NCI-H510A treated with DMSO at 0.1 percent for 48 hours (cell line): ENCODE measurements around the gene UBAP1.
"Not testable (repeated sequence)": the region's sequence is repeated elsewhere in the genome, so short reads cannot be mapped to it uniquely, and the experiment has no call there.

Source experiments
- DNase-seq: peaks from one replicate; lab custom pipeline; 2025; lab: John Stamatoyannopoulos, UW

UBAP1 gene

DNA sequence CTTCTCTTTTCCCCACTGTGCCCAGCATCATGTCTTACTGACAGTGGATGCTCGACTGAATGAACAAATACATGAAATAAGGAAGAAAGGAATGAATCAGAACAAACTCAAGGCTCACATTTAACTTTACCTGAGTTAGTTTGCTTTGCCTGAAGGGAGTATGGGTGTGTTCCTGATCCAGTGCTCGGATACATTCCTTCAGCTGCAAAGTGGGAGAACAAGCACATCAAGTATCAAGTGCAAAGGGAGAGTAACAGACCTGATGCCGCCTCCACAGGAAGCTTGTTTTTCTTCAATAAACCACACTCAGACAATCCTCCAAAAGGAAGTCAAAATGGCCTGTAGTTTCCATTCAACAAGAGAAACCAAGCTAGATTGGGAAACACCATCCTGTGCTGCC lies 84.1 kb downstream of the UBAP1 start:
- no peak for DNase-seq

DNA sequence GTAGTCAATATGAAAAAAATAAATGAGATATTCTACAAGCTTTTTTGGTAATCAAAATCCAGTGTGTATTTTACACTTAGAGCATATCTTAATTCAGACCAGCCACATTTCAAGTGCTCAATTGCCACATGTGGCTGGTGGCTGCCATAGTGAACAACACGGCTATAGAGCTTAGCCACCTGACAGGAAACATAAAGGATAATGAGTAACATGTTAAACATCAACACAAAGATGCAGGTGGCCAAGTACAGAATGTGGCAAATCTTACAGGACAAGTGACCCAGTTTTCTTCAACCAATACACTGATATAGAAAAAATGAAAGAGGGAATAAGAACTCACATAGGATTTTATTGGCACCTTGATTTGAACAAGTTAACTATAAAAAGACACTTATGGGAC lies 88.8 kb downstream of the UBAP1 start:
- no peak for DNase-seq

DNA sequence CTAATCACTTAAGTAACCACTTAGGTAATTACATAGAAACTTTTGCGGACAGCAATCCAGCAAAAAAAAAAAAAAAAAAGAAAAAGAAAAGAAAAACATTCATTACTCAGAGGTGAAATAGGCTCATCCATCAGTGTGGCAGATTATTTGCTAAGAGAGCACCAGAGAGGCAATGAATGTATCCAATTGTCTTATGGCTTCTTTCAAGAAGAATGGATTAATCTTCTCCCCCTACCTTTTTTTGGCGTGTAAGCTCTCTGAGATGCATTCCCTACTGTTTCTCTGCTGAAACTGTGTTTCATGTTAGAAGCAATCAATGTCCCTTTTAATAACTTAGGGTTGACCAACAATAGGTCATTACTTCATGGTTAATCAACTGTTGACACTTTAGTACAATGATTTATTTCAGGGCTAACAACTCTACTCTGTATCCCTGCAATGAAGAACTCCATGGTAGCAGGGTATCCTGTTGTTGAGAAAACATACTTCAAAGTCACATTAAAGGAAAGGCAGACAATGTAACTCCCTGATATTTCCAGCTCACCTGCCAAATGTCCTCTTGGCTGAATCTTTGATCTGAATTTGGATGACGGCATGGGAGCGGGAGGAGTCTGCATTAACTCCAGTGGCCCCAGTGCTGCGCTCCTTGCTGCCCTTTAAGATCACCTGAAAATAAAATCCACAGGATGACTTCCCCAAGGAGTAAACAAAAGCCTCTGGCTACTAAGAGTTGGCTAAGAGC lies 92.6 kb downstream of the UBAP1 start:
- peak; percentile 56 for DNase-seq

DNA sequence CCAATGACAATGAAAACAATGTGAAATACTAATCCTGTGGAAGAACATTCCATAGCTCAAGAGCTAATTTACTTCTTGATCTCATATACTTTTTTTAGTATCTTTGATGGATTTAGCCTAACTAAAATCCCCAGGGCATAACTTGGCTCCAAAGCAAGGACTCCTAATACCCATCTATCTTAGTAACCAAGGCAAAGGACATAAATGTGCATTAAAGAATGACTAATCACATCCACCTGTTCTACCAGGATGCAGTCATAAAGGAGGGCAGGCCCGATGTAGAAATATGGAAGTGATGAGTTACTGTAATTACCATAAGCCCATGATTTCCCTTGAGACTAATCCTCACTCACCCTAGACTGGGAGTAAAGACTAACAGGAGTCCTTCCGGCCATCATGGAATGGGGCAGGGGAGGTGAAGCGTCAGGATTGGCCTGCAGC lies 93.3 kb downstream of the UBAP1 start:
- no peak for DNase-seq

DNA sequence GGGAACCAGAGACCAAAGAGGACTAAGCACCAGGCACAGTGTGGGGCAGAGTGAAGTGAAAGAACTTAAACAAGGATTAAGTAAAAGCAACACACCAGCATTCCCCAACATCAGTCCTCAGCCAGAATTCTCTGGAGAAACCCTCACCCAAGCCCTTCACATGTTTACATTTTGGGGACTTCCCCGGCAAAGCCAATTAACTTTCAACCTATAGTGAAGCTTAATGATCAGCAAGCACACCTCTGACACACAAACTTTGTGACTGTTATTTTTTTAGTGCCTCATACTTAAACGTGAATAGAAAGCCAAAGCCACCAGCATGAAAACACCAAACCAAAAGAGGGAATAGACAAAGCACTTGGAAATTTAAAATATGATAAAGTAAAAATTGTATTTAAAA lies 94.7 kb downstream of the UBAP1 start:
- DNase-seq: not testable (repeated sequence)

DNA sequence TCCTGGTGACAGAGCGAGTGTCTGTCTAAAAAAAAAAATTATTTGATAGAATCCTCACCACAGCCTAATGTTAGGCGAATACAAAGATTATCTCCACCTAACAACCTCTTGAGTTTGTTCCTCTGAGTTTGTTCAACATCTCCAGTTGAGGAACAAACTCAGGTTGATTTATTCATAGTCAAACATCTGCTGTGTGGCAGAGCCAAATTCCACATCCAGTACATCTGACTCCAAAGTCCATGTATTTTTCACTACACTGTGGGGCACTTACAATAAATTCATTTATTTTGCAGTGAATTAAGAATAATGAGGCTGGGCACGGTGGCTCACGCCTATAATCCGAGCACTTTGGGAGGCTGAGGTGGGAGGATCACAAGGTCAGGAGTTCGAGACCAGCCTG lies 97.0 kb downstream of the UBAP1 start:
- DNase-seq: no peak

DNA sequence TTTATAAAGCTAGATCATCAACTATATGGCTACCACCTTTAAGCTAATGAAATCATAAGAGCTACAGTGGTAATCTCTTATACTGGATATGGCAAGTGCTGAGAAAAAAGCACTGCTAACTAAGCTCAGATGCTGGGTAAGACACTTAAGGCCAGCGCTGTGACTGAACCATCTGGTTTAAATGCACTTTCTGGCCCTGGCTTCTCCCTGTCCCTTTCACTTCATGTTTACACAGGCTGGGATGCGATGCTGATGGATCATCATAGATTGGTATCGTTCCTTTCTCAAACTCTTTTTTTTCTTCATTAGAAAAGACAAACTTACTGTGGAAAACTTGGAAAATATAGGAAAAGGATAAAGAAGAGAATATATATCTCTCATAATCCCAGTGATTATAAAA lies 97.9 kb downstream of the UBAP1 start:
- DNase-seq: peak; percentile 39

DNA sequence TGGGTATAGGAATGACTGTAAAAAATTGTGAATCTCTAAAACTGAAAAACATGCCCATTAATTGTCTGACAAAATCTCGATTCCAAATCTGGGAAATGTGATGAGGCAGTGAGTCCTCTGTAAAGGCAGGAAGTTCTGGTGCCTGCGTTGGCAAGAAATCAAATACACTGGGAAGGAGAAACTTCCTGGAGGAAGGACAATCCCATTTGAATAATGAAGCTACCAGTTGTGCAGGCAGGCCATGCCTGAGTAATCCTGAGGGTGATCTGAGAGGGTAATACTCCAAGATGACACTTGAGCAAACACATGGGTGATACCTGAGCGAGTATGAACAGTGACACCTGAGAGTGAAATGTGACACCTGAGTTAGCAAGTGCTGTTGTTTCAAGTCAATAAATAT lies 100.6 kb downstream of the UBAP1 start:
- peak; percentile 93 for DNase-seq

DNA sequence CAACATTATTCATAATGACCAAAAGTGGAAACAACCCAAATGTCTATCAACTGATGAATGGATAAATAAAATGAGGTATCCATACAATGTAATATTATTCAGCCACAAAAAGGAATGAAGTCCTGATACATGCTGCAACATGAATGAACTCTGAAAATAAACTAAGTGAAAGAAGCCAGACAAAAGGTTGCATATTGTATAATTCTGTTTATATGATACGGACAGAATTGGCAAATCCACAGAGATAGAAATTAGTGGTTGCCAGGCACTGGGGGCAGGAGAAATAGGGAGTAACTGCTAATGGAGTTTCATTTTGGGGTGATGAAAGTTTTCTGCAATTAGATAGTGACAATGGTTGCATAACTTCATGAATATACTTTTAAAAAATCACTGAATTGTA lies 103.3 kb downstream of the UBAP1 start:
- DNase-seq: no peak

DNA sequence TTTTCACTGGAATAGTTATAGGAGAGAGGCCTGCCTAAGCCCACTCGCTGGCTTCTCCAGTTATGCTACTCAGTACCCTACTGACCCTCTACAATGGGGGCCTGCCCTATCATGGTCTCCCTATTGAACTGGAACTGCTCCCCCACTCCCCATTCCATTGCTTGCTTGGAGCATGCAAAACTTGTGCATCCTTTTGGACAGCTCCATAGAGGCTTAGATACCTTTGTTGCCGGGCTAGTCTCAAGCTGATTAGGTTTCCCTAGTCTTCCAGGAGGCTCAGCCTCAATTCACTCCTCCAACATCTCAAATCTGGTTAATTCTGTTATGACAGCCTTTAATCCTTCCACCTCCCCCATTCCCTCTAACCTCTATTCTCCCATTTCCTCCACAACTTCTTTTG lies 110.3 kb downstream of the UBAP1 start:
- DNase-seq: no peak

DNA sequence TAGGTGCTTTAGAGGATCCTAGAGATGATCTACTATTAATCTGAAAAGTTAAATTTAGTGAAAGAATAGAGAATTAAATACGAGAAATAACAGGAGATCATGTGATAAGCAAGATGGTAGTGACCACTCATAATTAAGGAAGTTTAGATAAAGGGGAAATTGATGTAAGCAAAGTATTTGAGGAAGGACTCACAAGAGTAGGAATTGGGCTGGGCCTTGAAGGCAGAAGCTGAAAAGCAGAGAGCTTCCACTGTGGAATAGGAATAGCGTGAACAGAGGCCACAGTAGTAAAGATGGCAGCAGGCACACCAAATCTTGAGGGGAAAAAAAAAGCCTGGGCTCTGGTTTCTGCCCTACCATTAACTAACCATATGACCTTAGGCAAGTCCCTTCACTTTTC lies 112.2 kb downstream of the UBAP1 start:
- no peak for DNase-seq

DNA sequence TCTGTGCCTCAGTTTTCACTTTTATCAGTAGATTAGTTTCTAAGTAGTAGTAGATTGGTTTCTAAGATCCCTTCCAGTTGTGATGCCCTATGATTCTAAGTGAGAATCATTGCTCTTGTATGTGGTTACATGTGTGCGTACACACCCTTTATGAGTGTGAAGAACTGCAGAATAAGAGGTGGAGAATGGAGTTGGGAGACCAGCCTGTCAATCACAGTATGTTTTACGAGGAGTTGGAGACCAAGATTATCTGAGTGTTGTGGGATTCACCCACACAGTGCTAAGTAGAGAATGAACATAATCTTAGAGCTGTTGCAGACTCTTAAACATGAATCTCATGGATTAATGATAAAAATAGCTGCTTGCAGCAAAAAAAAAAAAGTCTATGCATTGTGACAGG lies 112.6 kb downstream of the UBAP1 start:
- DNase-seq: no peak

DNA sequence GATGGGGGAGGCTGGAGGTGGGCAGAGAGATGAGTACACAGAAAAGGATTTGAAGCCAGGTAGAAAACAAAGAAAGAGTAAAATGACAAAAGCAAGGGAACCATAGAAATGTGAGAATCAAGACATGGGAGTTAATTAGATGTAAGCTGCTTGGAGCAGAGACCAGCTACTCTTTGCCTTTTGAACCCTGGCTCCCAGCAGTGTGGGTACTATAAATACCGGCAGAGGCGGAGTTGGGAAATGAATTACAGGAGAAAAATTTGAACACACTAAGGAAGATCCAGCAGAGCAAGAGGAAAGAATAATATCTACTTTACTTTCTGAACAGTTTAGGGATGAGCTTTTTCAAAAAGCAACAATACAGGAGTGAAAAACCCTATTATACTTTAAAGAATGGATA lies 113.7 kb downstream of the UBAP1 start:
- no peak for DNase-seq

DNA sequence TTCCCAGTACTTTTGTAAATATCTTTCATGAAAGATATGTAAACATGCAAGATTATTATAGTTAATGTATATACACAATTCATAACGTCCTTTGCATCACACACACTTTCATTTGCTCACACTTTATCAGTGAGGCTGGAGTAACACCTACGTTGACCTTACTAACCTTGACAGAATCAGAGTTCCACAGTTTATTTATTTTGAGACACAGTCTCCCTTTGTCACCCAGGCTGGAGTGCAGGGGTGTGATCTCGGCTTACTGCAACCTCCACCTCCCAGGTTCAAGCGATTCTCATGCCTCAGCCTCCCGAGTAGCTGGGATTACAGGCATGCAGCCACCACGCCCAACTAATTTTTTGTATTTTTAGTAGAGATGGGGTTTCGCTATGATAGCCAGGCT lies 122.2 kb downstream of the UBAP1 start:
- DNase-seq: not testable (repeated sequence)
